Fibroblast of gingiva (primary cell): ENCODE results near the gene SBF2.
"Not testable (repeated sequence)": the region's sequence is repeated elsewhere in the genome, so short reads cannot be mapped to it uniquely, and the experiment has no call there.

Source experiments
- DNase-seq: peaks from one replicate; pipeline ENCODE4 v3.0.0-alpha.2; 2011; ENCODE audit warnings: low read depth

SBF2 gene

DNA sequence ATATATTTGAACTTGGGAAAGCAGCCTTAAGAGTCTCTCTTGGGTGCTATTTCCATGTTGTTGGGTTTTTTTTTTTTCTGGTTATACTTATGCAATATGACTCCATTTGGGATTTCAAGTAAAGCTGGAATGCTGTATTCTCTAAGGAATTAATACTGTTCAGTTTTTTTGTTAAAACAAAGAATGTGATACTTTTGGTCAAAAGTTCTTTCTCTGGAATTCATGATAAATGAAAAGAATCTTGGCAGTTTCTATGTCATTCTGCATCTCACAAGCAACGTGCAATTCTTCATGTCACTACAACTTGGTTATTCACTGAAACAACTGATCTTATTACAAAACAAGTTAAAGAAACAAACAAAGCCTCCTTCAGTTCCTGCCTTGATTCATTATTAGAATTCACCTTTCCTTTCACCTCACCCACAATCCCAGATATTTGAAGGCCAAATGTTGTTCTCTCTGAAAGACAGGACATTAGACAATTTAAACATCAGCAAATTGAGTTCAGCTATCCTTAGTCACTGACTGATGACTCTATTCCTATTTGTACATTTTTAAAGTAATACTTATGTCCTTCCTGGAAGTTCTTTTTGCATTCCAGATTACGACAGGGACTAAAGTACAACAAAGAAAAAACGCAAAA is 176.2 kb downstream of the SBF2 start:
- peak; percentile 90 for DNase-seq

- DNase-seq: no peak
These were observed 177.4 kb downstream of the SBF2 start for GRCh38 chr11:10116588-10116987.

GRCh38 chr11:10114593-10115404 is 179.2 kb downstream of the SBF2 start:
- DNase-seq: peak; percentile 94

DNA sequence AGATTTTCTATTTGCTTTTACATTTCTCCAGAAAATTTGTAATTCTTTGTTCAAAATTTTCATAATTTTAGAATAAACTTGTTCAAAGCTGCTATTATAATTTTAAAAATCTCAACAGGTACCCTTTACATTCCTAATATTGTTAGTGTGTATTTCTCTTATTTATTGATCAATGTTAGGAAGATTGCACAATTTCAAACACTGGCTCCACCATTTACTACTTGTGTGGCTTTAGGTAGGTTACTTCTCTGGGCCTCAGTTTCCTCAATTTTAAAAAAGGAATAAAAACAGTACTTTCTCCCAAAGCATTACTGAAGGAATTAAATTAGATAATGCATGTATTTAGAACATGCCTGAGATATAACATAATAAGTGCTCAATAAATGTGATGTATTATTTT is 180.2 kb downstream of the SBF2 start:
- DNase-seq: no peak

DNA sequence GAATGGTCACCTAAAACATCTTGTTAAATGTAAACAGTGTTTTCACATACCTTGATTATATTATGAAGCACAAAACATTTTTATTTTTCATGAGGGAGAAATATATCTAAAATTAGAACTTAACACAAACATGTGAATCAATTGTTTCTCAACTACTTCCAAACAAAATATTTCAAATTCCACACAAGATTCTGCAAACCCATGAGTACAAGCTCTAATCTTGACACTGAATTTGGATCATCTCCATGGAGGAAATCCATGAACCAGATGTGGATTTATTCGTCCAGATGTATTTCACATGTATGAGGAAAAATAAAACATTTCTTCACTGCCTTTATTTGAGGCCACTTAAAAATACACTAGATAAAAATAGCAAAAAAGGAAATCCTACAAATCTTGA is 184.2 kb downstream of the SBF2 start:
- peak; percentile 96 for DNase-seq

- DNase-seq: peak; percentile 89
These were observed 184.9 kb downstream of the SBF2 start for GRCh38 chr11:10108915-10109680.

DNA sequence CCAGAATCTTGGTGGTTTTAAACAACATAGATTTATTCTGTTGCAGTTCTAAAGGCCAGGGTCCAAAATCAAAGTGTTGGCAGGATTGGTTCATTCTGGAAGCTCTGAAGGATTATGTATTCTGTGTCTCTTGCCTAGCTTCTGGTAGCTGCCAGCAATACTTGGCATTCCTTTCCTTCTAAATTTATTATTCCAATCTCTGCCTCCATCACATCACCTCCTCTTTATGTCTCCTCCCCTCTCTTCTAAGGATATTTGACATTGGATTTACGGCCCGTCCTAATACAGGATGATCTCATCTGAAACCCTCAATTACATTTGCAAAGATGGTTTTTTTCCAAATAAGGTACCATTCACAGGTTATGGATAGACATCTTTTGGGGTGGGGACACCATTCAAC is 186.5 kb downstream of the SBF2 start:
- DNase-seq: no peak

GRCh38 chr11:10097615-10098014 is 196.4 kb downstream of the SBF2 start:
- DNase-seq: no peak

- DNase-seq: no peak
These were observed 197.0 kb downstream of the SBF2 start for GRCh38 chr11:10096987-10097386.

DNA sequence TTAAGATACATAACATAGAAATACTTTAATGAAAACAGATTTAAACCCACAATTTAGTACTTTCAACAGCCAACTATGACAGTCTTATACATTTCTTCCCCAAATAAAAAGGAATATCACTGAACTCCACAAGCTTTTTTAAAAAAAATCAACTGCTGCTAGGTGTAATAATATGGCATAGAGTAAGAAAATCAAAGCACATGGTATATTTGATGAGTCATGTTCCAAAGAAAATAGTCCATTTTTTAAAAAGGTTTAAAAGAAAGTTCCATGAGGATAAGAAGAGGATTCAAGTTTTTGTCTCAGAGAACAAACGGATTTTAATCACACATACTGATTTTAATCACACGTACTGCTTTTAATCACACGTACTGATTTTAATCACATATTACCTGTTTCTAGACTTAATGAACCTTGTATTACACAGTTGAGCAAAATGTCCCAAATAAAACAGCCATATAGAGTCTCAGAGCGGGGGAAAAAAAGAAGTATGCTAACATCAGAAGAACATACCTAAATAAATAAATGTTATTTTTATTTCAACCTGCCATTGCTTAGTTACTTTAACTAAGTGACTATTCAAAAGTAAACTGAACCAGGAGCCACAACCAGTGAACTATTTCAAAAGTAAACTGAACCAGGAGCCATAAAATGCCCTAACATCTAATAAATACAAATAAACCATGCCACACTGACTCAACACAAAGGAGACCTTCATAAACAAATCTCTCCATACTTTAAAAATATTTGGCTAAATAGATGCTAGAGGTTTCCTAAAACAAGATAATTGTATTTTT is 198.4 kb downstream of the SBF2 start:
- DNase-seq: no peak

GRCh38 chr11:10092426-10092825 is 201.6 kb downstream of the SBF2 start:
- no peak for DNase-seq

GRCh38 chr11:10091314-10092045 is 202.5 kb downstream of the SBF2 start:
- DNase-seq: no peak

- not testable (repeated sequence) for DNase-seq
These were observed 206.1 kb downstream of the SBF2 start for GRCh38 chr11:10087923-10088225.

- DNase-seq: peak; percentile 71
These were observed 206.7 kb downstream of the SBF2 start for GRCh38 chr11:10087186-10087922.

DNA sequence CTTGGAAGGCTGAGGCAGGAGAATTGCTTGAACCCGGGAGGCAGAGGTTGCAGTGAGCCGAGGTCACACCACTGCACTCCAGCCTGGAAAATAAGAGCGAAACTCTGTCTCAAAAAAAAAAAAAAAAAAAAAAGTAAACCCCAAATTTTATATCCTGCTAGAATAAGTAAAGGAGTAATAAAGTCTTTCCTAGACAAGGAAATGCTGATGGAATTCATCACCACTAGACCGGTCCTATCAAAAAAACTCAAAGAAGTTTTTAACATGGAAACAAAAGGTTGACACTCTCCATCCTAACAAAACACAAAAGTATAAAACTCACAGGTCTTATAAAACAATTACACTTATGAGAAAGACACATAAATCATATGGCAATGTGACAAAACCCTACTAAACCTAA is 213.9 kb downstream of the SBF2 start:
- no peak for DNase-seq

- peak; percentile 85 for DNase-seq
These were observed 217.4 kb downstream of the SBF2 start for GRCh38 chr11:10076458-10077141.

DNA sequence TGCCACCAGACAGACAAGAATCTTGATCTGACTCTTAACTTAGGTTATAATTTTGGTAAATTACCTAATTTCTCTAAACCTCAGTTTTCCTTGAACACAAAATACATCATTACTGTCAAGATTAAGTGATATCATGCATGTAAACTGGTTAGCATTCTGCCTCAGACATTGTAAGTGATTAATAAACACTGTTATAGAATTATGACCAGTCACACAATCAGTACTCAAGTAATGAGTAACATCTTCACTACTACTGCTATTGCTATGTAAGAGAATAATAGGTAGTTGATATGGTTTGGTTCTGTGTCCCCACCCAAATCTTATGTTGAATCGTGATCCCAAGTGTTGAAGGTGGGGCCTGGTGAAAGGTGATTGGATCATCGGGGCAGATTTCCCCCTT is 218.9 kb downstream of the SBF2 start:
- no peak for DNase-seq

GRCh38 chr11:10072841-10073240 is 221.2 kb downstream of the SBF2 start:
- DNase-seq: no peak

DNA sequence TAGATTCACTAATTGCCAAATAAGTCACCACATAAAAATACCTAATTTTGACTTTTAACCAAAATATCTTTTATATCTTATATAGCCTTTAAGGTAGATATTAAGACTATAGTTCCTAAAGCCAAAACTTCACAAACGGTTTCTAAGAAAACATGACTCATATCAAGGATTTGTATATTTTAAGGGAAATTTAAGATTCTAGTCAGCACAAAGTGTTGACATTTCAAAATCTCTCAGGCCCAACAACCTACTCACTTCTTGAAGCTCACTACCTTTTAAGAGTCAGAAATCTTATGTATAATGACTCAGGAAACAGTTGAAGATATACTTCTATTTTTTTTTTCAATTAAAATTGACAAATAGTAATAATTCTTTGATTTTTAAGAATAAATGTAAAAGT is 221.9 kb downstream of the SBF2 start:
- DNase-seq: peak; percentile 50

DNA sequence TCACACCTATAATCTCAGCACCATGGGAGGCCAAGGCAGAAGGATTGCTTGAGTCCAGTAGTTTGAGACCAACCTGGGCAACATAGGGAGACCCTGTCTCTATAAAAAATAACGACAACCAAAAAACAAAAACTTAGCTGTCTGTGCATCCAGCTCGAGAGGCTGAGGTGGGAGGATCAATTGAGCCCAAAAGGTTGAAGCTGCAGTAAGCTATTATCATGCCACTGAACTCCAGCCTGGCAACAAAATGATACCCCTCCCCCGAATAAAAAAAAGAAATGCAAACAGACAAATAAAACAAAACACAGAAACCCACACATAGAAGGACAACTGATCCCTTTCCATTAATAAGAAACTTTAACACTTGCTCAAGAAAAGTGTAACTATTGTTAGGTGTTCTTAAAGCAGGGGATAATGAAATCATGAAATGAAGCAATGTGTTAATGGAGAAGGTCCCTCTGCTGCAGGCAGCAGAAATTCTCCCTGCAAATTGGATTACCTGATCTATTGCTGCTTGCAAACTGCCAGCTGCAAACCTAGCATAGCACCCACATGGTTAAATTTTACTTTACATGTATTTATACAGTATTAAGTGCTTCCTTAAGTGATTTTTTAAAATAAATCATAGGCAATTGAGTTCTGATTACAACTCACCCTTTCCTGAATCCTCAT is 226.3 kb downstream of the SBF2 start:
- no peak for DNase-seq
